Smooth muscle cell (in vitro differentiated cells): ENCODE results near the gene GBX2. TPM values are rescaled to one million over a fixed set of nuclear protein-coding genes. Genes with fewer than 3 reads are reported as not detected.

Experiments used
- DNase-seq: peaks from one replicate; lab custom pipeline; 2025; ENCODE audit not compliant: unreplicated experiment; lab: John Stamatoyannopoulos, UW
- H2AFZ ChIP-seq: fragments of 200-600 bp; sonication (generic); 2 replicates; pipeline ENCODE4 v1.6.0; 2016; ENCODE audit warnings: antibody characterized with exemption, low read depth, mild to moderate bottlenecking
- H3F3A ChIP-seq: fragments of 200-600 bp; sonication (generic); 2 replicates; pipeline ENCODE4 v1.6.0; 2017; ENCODE audit warnings: antibody characterized with exemption, low read depth
- H3K27ac ChIP-seq: fragments of 200-600 bp; sonication (generic); 2 replicates; pipeline ENCODE4 v1.5.1; 2016; ENCODE audit warnings: low read depth, mild to moderate bottlenecking
- H3K27me3 ChIP-seq: fragments of 200-600 bp; sonication (generic); 2 replicates; pipeline ENCODE4 v1.6.1; 2016; ENCODE audit warnings: low read depth, mild to moderate bottlenecking
- H3K36me3 ChIP-seq: fragments of 200-600 bp; sonication (generic); 2 replicates; pipeline ENCODE4 v1.5.1; 2016; ENCODE audit warnings: low read depth
- H3K4me1 ChIP-seq: fragments of 200-600 bp; sonication (generic); 2 replicates; pipeline ENCODE4 v1.5.1; 2016; ENCODE audit warnings: low read depth
- H3K4me2 ChIP-seq: fragments of 200-600 bp; sonication (generic); 2 replicates; pipeline ENCODE4 v1.6.0; 2016; ENCODE audit warnings: mild to moderate bottlenecking
- H3K4me3 ChIP-seq: fragments of 200-600 bp; sonication (generic); 2 replicates; pipeline ENCODE4 v1.5.1; 2016; ENCODE audit warnings: mild to moderate bottlenecking
- H3K79me2 ChIP-seq: fragments of 200-600 bp; sonication (generic); 2 replicates; pipeline ENCODE4 v1.6.0; 2016; ENCODE audit warnings: low read depth, mild to moderate bottlenecking
- H3K9ac ChIP-seq: fragments of 200-600 bp; sonication (generic); 2 replicates; pipeline ENCODE4 v1.6.0; 2016; ENCODE audit warnings: low read depth
- H3K9me3 ChIP-seq: fragments of 200-600 bp; sonication (generic); replicated peaks from 2 replicates; pipeline ENCODE4 v1.5.1; 2016; ENCODE audit warnings: low read depth
- H4K20me1 ChIP-seq: fragments of 200-600 bp; sonication (generic); 2 replicates; pipeline ENCODE4 v1.6.0; 2016; ENCODE audit warnings: low read depth
- CTCF ChIP-seq: fragments of 200-600 bp; sonication (generic); IDR thresholded peaks from 2 replicates; pipeline ENCODE4 v1.5.1; 2017; ENCODE audit warnings: borderline replicate concordance, mild to moderate bottlenecking, antibody characterized with exemption; ENCODE audit not compliant: insufficient read depth, poor library complexity, severe bottlenecking
- WGBS: methylation state at CpG from one replicate; pipeline ENCODE4 v1.1.7; 2016; ENCODE audit warnings: low lambda C conversion rate; 5-methylcytosine and 5-hydroxymethylcytosine counted together
- polyA plus RNA-seq: library from polyadenylated mRNA; unstranded; fragments of >200 nt; fragmentation: Nextera tagmentation; extraction: Ambion mirVana; gene quantifications from 2 replicates; pipeline ENCODE4 v1.2.1, GENCODE V29; 2016
- total RNA-seq: library from RNA; depleted of rRNA; stranded (reverse); fragments of >200 nt; gene quantifications from 2 replicates; pipeline ENCODE4 v1.2.3, GENCODE V29; 2014

The GBX2 gene
- total and polyA plus RNA-seq, 2 experiments from 2014 or later, result not detected

DNA sequence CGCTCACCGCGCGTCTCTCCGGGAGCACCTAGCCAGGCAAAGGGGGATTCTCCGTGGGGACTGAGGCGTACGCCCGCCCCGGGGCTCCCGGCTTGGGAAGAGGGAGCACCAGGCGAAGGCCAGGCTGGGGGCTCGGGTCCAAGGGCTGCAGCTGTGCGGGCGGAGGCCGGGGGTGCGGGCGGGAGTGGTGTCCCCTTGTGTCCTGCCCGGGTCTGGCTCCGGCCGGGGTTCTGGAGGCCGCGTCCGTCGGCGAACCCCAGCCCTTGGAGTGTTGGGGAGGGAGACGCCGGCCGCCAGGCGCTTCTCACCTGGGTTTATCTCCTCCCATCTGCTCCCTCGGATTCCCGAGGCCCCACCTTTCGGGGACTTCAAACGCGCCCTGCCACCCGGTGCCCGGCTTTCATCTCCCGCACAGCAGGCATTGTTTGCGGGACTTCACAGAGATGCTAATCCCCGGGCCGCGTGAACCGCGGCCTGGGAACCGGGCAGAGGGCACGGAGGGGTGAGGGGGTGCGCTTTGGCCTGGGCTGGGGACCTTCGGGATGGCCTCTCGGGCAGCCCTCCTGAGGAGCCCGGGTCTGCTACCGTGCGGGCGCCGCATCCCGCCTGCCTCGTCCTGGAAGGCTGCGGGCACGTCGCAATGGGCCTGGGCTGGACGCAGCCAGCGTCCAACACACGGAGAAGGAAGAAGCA, 5.0 kb upstream of the GBX2 start:
- Histone ChIP-seq H4K20me1 (no peaks in the 10 kb centered on the region), H3K4me1 (peaks cover 39% of the 10 kb centered on the region), H3F3A (peaks cover 12% of the 10 kb centered on the region), H3K27ac (no peak overlapping the region), H3K9me3 (no peaks in the 10 kb centered on the region), H3K79me2 (no peaks in the 10 kb centered on the region), H2AFZ (no peak overlapping the region), H3K27me3 (peaks cover 70% of the 10 kb centered on the region), H3K9ac (no peak overlapping the region), H3K36me3 (no peaks in the 10 kb centered on the region), H3K4me3 (no peak overlapping the region), H3K4me2 (no peak overlapping the region)
- TF ChIP-seq CTCF, result no peak
- DNase-seq, result no peak
- 3% methylated on average over 47 of the region's 62 CpGs for WGBS

- Histone ChIP-seq H3K27me3 (peaks cover 77% of the 10 kb centered on the region), H4K20me1 (no peaks in the 10 kb centered on the region), H3K9ac (no peak overlapping the region), H3K27ac (no peak overlapping the region), H3K9me3 (no peaks in the 10 kb centered on the region), H3K4me2 (peak overlapping the region; percentile 29), H3K79me2 (no peaks in the 10 kb centered on the region), H2AFZ (no peak overlapping the region), H3K4me1 (peaks cover 39% of the 10 kb centered on the region), H3K4me3 (no peak overlapping the region), H3F3A (peaks cover 12% of the 10 kb centered on the region), H3K36me3 (no peaks in the 10 kb centered on the region)
- WGBS, result 3% methylated on average over 44 of the region's 46 CpGs
- DNase-seq, result no peak
- no peak for TF ChIP-seq CTCF
These were observed 4.3 kb upstream of the GBX2 start for GRCh38 chr2:236172255-236173035.

- no peak overlapping the region for H3K27ac ChIP-seq
- H3K4me2 ChIP-seq, result peak overlapping the region; percentile 46
These were observed 3.6 kb upstream of the GBX2 start for GRCh38 chr2:236171680-236172254.

More at GRCh38 chr2:236171680-236172254, 3.6 kb upstream of the GBX2 start:
- no peak overlapping the region for H3K4me3 ChIP-seq
- DNase-seq, result no peak
- TF ChIP-seq CTCF, result no peak
- no peak overlapping the region for H2AFZ ChIP-seq
- no peaks in the 10 kb centered on the region for H4K20me1 ChIP-seq
- H3K79me2 ChIP-seq, result no peaks in the 10 kb centered on the region
- H3K36me3 ChIP-seq, result no peaks in the 10 kb centered on the region
- H3K27me3 ChIP-seq, result peaks cover 84% of the 10 kb centered on the region
- H3K9ac ChIP-seq, result no peak overlapping the region
- peaks cover 12% of the 10 kb centered on the region for H3F3A ChIP-seq
- no peaks in the 10 kb centered on the region for H3K9me3 ChIP-seq
- peaks cover 45% of the 10 kb centered on the region for H3K4me1 ChIP-seq
- 6% methylated on average over 16 of the region's 16 CpGs for WGBS
